ENCODE results near the gene GPR157. TPM values are rescaled to one million over a fixed set of nuclear protein-coding genes. Genes with fewer than 3 reads are reported as not detected.

GPR157 gene
- total and polyA plus RNA-seq, 10 of the 15 experiments (the other 5 are each of a cell fraction or from before 2014, with no cell fraction given): 0.66 to 15.9 (median 3.1) TPM

DNA sequence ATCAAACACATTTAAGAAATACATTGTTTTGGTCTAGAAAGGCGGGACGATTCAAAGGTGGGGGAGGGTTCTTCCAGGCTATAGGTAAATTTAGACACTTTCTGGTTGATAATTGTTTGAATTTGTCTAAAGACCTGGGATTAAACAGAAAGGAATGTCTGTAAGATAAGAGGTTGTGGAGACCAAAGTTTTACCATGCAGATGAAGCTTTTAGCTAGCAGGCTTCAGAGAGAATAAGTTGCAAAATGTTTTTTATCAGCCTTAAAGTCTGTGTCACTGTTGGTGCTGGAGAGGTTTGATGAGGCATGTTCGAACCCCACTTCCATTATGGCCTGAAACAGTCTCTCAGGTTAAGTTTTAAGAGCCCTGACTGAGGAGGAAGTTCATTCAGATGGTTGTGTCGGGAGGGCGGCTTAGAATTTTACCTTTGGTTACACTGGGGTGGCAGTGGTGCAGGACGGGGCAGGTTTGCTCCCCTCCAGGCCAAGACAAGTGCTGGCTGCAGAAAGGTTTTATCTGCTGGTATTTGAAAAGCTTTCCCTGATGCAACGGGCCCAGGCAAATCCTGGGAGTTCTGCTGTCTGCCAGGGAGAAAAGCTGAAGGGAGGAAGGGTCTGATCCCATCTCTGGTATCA is 43.5 kb downstream of the GPR157 start (continued):
- no peak for TF ChIP-seq MTA2 (IDR thresholded peaks at IDR 0.05; ENCODE audit: low read depth)
- no peak for TF ChIP-seq EP300 (IDR thresholded peaks at IDR 0.05; ENCODE audit: borderline replicate concordance in 1 of 2, control insufficient read depth in 1 of 2, low read depth in 2 of 2, low read length in 2 of 2)
- no peak for TF ChIP-seq MXI1 (IDR thresholded peaks at IDR 0.05; ENCODE audit: low read depth, low read length)
- TF ChIP-seq, protein P1, sequence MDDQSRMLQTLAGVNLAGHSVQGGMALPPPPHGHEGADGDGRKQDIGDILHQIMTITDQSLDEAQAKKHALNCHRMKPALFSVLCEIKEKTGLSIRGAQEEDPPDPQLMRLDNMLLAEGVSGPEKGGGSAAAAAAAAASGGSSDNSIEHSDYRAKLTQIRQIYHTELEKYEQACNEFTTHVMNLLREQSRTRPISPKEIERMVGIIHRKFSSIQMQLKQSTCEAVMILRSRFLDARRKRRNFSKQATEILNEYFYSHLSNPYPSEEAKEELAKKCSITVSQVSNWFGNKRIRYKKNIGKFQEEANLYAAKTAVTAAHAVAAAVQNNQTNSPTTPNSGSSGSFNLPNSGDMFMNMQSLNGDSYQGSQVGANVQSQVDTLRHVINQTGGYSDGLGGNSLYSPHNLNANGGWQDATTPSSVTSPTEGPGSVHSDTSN (IDR thresholded peaks at IDR 0.05; ENCODE audit: insufficient replicate concordance, low read depth, low read length): no peak
- TF ChIP-seq CREM (IDR thresholded peaks at IDR 0.05; ENCODE audit: low read depth): no peak
- TF ChIP-seq CHD1 (IDR thresholded peaks at IDR 0.05; ENCODE audit: low read depth, low read length): no peak
- TF ChIP-seq SIN3A (IDR thresholded peaks at IDR 0.05; ENCODE audit: low read depth, low read length): no peak
- TF ChIP-seq PML (IDR thresholded peaks at IDR 0.05; ENCODE audit: low read length): no peak
- TF ChIP-seq, protein P2, sequence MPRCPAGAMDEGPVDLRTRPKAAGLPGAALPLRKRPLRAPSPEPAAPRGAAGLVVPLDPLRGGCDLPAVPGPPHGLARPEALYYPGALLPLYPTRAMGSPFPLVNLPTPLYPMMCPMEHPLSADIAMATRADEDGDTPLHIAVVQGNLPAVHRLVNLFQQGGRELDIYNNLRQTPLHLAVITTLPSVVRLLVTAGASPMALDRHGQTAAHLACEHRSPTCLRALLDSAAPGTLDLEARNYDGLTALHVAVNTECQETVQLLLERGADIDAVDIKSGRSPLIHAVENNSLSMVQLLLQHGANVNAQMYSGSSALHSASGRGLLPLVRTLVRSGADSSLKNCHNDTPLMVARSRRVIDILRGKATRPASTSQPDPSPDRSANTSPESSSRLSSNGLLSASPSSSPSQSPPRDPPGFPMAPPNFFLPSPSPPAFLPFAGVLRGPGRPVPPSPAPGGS (IDR thresholded peaks at IDR 0.05; ENCODE audit: borderline replicate concordance, insufficient read depth, low read depth, low read length, poor library complexity, severe bottlenecking): no peak
- no peak for TF ChIP-seq TCF3 (IDR thresholded peaks at IDR 0.05; ENCODE audit: borderline replicate concordance, insufficient read depth, low read depth, low read length)
- TF ChIP-seq SREBF1 (IDR thresholded peaks at IDR 0.05; ENCODE audit: low read length): no peak
